Transverse colon (tissue), 4 donors: ENCODE results near the gene HIVEP3. TPM values are rescaled to one million over a fixed set of nuclear protein-coding genes. Genes with fewer than 3 reads are reported as not detected.

Source experiments
- DNase-seq: peaks from one replicate; pipeline ENCODE4 v3.0.0-alpha.2; 2019
- H3K27ac ChIP-seq, 4 donors: fragments of 200-600 bp; sonication (generic); 2 replicates each; pipeline ENCODE4 v1.5.1; 2016 to 2018; ENCODE audit warnings: inconsistent platforms in 4 of 4
- H3K27me3 ChIP-seq: fragments of 200-600 bp; sonication (generic); 2 replicates; pipeline ENCODE4 v1.5.1; 2017; ENCODE audit warnings: inconsistent platforms
- H3K36me3 ChIP-seq, 4 donors: fragments of 200-600 bp; sonication (generic); 2 replicates each; pipeline ENCODE4 v1.5.1; 2017 to 2019; ENCODE audit warnings: inconsistent platforms in 4 of 4
- H3K4me1 ChIP-seq, 4 donors: fragments of 200-600 bp; sonication (generic); 2 replicates each; pipeline ENCODE4 v1.5.1; 2017 to 2020; ENCODE audit warnings: inconsistent platforms in 4 of 4
- H3K4me3 ChIP-seq, 4 donors: fragments of 200-600 bp; sonication (generic); 1 replicate in 1 of 4; 2 replicates in 3 of 4; pipeline versions ENCODE4 v1.5.1 to v1.6.1; 2017 to 2019; ENCODE audit warnings: inconsistent platforms in 4 of 4
- H3K9me3 ChIP-seq, 2 donors: fragments of 200-600 bp; sonication (generic); 2 replicates each; pipeline ENCODE4 v1.5.1; 2017 to 2019; ENCODE audit warnings: inconsistent platforms in 2 of 2
- CTCF ChIP-seq, 5 experiments: fragments of 200-600 bp in 3 of 5; fragments of 450-650 bp in 2 of 5; sonication (generic) in 3 of 5; IDR thresholded peaks; 1 replicate in 2 of 5; 2 replicates in 3 of 5; pipeline ENCODE4 v1.5.1; 2016 to 2017; ENCODE audit warnings: antibody characterized with exemption in 5 of 5, inconsistent platforms in 3 of 5, mild to moderate bottlenecking in 2 of 5, moderate library complexity in 1 of 5
- EP300 ChIP-seq: sonication (generic); formaldehyde crosslinking; IDR thresholded peaks from one replicate; pipeline ENCODE4 v1.6.1; 2017; ENCODE audit warnings: antibody characterized with exemption, low read depth
- POLR2A ChIP-seq: fragments of 450-650 bp; IDR thresholded peaks from one replicate; pipeline ENCODE4 v1.6.1; 2016; ENCODE audit warnings: antibody characterized with exemption, mild to moderate bottlenecking, moderate library complexity
- POLR2AphosphoS5 ChIP-seq, 3 donors: sonication (generic); formaldehyde crosslinking; IDR thresholded peaks; one replicate each; pipeline ENCODE4 v1.6.1; 2016; ENCODE audit warnings: antibody characterized with exemption in 3 of 3
- WGBS, 2 donors: methylation state at CpG; one replicate each; pipeline ENCODE4 v1.1.5; 2018; ENCODE audit warnings: low coverage in 1 of 2; 5-methylcytosine and 5-hydroxymethylcytosine counted together
- in situ Hi-C, 4 donors: fragments of 200-750 bp; cut with MboI; loops; one replicate each; pipeline versions ENCODE4 v1.15.0 to v1.15.1; 2017; ENCODE audit warnings: low sequenced_read_pairs in 3 of 4, low pct_ligation_motif_present in 1 of 4, low pct_unique_long_range_greater_than_20kb in 1 of 4
- intact Hi-C: fragments of 100-400 bp; cut with DNase I; formaldehyde crosslinking; loops from one replicate; pipeline ENCODE4 v1.15.1; 2023; ENCODE audit warnings: low total_unique reads
- total RNA-seq, 4 donors: library from RNA; depleted of rRNA; stranded (reverse); fragments of >200 nt; gene quantifications; one replicate each; pipeline ENCODE4 v1.1.0, GENCODE V29; 2016

The HIVEP3 gene
- total RNA-seq, 4 donors from 2014 or later: 3.7 to 15.0 (median 5.2) TPM

GRCh38 chr1:41665962-41666917 is 252.5 kb downstream of the HIVEP3 start:
- H3K36me3 ChIP-seq: no peaks in the 10 kb centered on the region
- in situ Hi-C loops: no loop called here
- H3K4me1 ChIP-seq: peaks cover 5 to 16% (median 9%) of the 10 kb centered on the region in 4 donors
- no peaks in the 10 kb centered on the region for H3K9me3 ChIP-seq
- 94 to 95% methylated on average over 4 to 6 of the region's 6 CpGs for WGBS, 2 donors
- TF ChIP-seq CTCF (IDR thresholded peaks at IDR 0.05): no peak
- no peak for TF ChIP-seq POLR2A
- no peak for TF ChIP-seq POLR2AphosphoS5 (IDR thresholded peaks at IDR 0.05)
- TF ChIP-seq EP300: no peak
- intact Hi-C loops: no loop called here
- H3K4me3 ChIP-seq: no peak overlapping the region
- DNase-seq: no peak
- peaks cover 10% of the 10 kb centered on the region for H3K27me3 ChIP-seq
- H3K27ac ChIP-seq: no peak overlapping the region

GRCh38 chr1:41664861-41665640 is 253.7 kb downstream of the HIVEP3 start:
- in situ Hi-C loops (no loop called here), intact Hi-C loops (no loop called here)
- DNase-seq: no peak
- Histone ChIP-seq H3K27me3 (peaks cover 18% of the 10 kb centered on the region), H3K4me3 (no peak overlapping the region), H3K27ac (no peak overlapping the region), H3K9me3 (no peaks in the 10 kb centered on the region), H3K36me3 (no peaks in the 10 kb centered on the region), H3K4me1 (peaks cover 6 to 21% (median 12%) of the 10 kb centered on the region in 4 donors)
- TF ChIP-seq POLR2AphosphoS5 (IDR thresholded peaks at IDR 0.05): no peak
- no peak for TF ChIP-seq POLR2A
- TF ChIP-seq CTCF (IDR thresholded peaks at IDR 0.05): no peak
- no peak for TF ChIP-seq EP300
- WGBS, 2 donors: 60 to 91% methylated on average over 1 to 4 of the region's 4 CpGs

GRCh38 chr1:41663671-41664400 is 254.9 kb downstream of the HIVEP3 start:
- in situ Hi-C loops: no loop called here
- no peak for DNase-seq
- intact Hi-C loops: no loop called here
- Histone ChIP-seq H3K4me3 (no peak overlapping the region), H3K27me3 (peaks cover 18% of the 10 kb centered on the region), H3K4me1 (peaks cover 6 to 21% (median 12%) of the 10 kb centered on the region in 4 donors), H3K36me3 (no peaks in the 10 kb centered on the region), H3K9me3 (no peaks in the 10 kb centered on the region), H3K27ac (peak overlapping the region in 3 of 4 donors; percentile 87 to 92 (median 90))
- TF ChIP-seq POLR2AphosphoS5 (IDR thresholded peaks at IDR 0.05) (no peak), EP300 (no peak), CTCF (IDR thresholded peaks at IDR 0.05) (no peak), POLR2A (no peak)
- WGBS, 2 donors: 86 to 100% methylated on average over 1 to 5 of the region's 5 CpGs
